Uterus (tissue), 4 donors: ENCODE results near the gene PEX6. TPM values are rescaled to one million over a fixed set of nuclear protein-coding genes. Genes with fewer than 3 reads are reported as not detected.

Experiments used
- DNase-seq, 2 donors: peaks; one replicate each; pipeline ENCODE4 v3.0.0-alpha.2; 2019 to 2020
- H3K27ac ChIP-seq, 2 donors: fragments of 200-600 bp; sonication (generic); 1 replicate in 1 of 2; 2 replicates in 1 of 2; pipeline ENCODE4 v1.5.1; 2016 to 2018
- H3K27me3 ChIP-seq, 2 donors: fragments of 200-600 bp; sonication (generic); one replicate each; pipeline ENCODE4 v1.5.1; 2018 to 2019; ENCODE audit warnings: control low read depth in 1 of 2
- H3K36me3 ChIP-seq, 2 donors: fragments of 200-600 bp; sonication (generic); one replicate each; pipeline ENCODE4 v1.5.1; 2019; ENCODE audit warnings: control low read depth in 1 of 2
- H3K4me1 ChIP-seq, 2 donors: fragments of 200-600 bp; sonication (generic); one replicate each; pipeline ENCODE4 v1.5.1; 2018 to 2019; ENCODE audit warnings: control low read depth in 1 of 2
- H3K4me3 ChIP-seq, 2 donors: fragments of 200-600 bp; sonication (generic); 1 replicate in 1 of 2; 2 replicates in 1 of 2; pipeline ENCODE4 v1.5.1; 2018 to 2019; ENCODE audit warnings: mild to moderate bottlenecking in 1 of 2
- H3K9me3 ChIP-seq, 2 donors: fragments of 200-600 bp; sonication (generic); one replicate each; pipeline ENCODE4 v1.5.1; 2019; ENCODE audit warnings: control low read depth in 1 of 2
- POLR2A ChIP-seq, 2 donors: fragments of 450-650 bp; IDR thresholded peaks; one replicate each; pipeline ENCODE4 v1.6.1; 2016; ENCODE audit warnings: antibody characterized with exemption in 2 of 2, mild to moderate bottlenecking in 1 of 2, moderate library complexity in 1 of 2
- intact Hi-C: fragments of 100-400 bp; cut with DNase I; formaldehyde crosslinking; loops from one replicate; pipeline ENCODE4 v1.15.1; 2023; ENCODE audit warnings: low total_unique reads
- total RNA-seq, 4 donors: library from RNA; depleted of rRNA in 3 of 4; stranded (reverse); fragments of >200 nt in 3 of 4; gene quantifications; one replicate each; pipeline versions ENCODE4 v1.1.0 to v1.2.4, GENCODE V29; 2014 to 2023
- TF ChIP-seq, protein P1 (sequence below), 4 experiments: fragments of 200-600 bp in 2 of 4; fragments of 450-650 bp in 2 of 4; sonication (generic) in 2 of 4; IDR thresholded peaks; one replicate each; pipeline ENCODE4 v1.5.1; 2016 to 2019; ENCODE audit warnings: antibody characterized with exemption in 4 of 4, mild to moderate bottlenecking in 2 of 4, moderate library complexity in 1 of 4
- donor health status: DM: yes; HTN: yes; CAD: no.

Gene PEX6
- total RNA-seq, 4 donors from 2014 or later = 19.2 to 38.2 (median 23.1) TPM

DNA sequence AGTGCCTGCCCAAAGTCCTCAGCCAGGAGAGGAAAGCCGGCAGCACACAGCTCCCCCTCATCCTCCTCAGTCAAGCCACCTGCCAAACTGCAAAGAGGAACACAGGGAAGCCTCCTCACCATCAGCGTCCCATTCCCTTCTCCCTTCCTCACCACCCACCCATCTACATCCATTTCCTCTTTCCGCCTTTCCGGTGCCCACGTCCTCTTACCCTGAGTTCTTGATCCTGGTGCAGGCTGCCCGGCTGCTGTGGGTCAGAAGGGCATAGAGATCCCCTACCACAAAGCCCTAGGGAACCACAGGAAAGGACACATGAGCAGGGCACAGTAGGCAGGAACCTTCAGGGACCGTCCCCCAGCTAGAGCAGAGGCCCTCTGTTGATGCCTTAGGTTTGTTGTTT is 12.4 kb downstream of the PEX6 start:
- Histone ChIP-seq H3K27ac (no peak overlapping the region), H3K4me3 (no peak overlapping the region), H3K36me3 (no peaks in the 10 kb centered on the region), H3K4me1 (no peaks in the 10 kb centered on the region), H3K9me3 (no peaks in the 10 kb centered on the region), H3K27me3 (no peaks in the 10 kb centered on the region)
- TF ChIP-seq, protein P1, sequence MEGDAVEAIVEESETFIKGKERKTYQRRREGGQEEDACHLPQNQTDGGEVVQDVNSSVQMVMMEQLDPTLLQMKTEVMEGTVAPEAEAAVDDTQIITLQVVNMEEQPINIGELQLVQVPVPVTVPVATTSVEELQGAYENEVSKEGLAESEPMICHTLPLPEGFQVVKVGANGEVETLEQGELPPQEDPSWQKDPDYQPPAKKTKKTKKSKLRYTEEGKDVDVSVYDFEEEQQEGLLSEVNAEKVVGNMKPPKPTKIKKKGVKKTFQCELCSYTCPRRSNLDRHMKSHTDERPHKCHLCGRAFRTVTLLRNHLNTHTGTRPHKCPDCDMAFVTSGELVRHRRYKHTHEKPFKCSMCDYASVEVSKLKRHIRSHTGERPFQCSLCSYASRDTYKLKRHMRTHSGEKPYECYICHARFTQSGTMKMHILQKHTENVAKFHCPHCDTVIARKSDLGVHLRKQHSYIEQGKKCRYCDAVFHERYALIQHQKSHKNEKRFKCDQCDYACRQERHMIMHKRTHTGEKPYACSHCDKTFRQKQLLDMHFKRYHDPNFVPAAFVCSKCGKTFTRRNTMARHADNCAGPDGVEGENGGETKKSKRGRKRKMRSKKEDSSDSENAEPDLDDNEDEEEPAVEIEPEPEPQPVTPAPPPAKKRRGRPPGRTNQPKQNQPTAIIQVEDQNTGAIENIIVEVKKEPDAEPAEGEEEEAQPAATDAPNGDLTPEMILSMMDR (IDR thresholded peaks at IDR 0.05) = no peak
- TF ChIP-seq POLR2A (IDR thresholded peaks at IDR 0.05) = no peak
- no peak for DNase-seq
- intact Hi-C loops = no loop called here

DNA sequence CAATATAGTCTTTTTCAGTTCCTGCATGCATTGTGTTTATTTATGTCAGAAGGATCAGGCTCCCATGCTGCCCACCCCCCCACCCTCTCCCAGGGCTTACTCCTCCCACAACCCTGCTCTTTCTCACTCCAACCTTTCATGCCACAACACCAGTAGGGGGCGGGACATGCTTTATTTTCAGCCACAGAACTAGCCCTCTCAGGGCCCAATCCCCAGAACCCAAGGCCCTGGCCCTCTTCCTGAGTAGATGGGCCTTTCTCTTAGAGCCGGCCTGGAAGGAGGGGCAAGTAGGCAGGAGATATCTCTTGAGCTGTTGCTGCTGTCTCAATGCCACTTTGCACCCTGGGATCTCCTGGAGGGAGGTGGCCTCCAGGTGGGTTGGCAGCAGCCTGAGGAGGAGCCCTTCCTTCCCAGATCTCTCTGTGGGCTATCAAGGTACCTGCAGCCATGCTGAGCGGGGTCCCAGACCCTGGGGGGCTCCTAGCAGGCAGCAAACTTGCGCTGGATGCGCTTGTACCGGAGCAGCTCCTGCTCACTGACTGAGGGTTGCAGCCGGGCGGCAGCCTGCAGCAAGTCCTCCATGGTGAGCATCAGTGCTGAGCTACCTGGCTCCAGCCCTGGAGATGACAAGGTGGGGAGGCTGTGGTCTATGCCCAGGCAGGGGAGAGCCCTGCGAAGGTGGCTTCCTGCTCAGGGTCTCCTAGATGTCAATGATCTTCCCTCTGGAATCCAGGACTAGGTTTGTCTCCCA is 15.0 kb downstream of the PEX6 start:
- DNase-seq = no peak
- intact Hi-C loops = no loop called here
- H3K36me3 ChIP-seq = no peaks in the 10 kb centered on the region
- H3K4me1 ChIP-seq = peaks cover 0 to 6% of the 10 kb centered on the region in 2 donors
- no peaks in the 10 kb centered on the region for H3K9me3 ChIP-seq
- H3K4me3 ChIP-seq = no peak overlapping the region
- H3K27me3 ChIP-seq = no peaks in the 10 kb centered on the region
- H3K27ac ChIP-seq = no peak overlapping the region
- TF ChIP-seq, protein P1 (IDR thresholded peaks at IDR 0.05) = no peak
- no peak for TF ChIP-seq POLR2A (IDR thresholded peaks at IDR 0.05)

DNA sequence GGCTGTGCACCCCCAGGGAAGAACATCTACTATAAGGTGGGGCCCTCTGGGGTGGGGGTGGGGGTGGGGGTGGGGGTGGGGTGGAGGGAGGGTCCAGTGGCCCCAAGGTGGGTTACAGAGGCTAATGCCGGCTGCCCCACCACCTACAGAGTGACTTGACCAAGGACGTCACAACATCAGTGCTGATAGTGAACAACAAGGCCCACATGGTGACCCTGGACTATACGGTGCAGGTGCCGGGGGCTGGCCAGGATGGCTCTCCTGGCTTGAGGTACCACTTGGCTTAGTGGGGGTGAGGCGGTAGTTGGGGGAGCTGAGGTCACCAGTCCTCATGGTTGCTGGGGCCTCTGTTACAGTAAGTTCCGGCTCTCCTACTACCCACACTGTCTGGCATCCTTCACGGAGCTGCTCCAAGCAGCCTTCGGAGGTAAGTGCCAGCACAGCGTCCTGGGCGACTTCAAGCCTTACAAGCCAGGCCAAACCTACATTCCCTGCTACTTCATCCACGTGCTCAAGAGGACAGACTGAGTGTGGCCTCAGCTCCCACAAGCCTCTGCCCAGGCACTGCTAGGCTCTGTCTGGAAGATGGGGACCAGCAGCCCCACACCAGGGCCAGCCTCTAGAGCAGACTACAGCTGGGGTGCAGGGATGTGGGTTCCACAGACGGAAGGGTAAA is 15.7 kb downstream of the PEX6 start:
- Histone ChIP-seq H3K27me3 (no peaks in the 10 kb centered on the region), H3K4me1 (peaks cover 0 to 6% of the 10 kb centered on the region in 2 donors), H3K4me3 (no peak overlapping the region), H3K27ac (no peak overlapping the region), H3K9me3 (no peaks in the 10 kb centered on the region), H3K36me3 (no peaks in the 10 kb centered on the region)
- intact Hi-C loops = no loop called here
- TF ChIP-seq POLR2A (IDR thresholded peaks at IDR 0.05) = no peak
- TF ChIP-seq, protein P1 (IDR thresholded peaks at IDR 0.05) = no peak
- DNase-seq = no peak

DNA sequence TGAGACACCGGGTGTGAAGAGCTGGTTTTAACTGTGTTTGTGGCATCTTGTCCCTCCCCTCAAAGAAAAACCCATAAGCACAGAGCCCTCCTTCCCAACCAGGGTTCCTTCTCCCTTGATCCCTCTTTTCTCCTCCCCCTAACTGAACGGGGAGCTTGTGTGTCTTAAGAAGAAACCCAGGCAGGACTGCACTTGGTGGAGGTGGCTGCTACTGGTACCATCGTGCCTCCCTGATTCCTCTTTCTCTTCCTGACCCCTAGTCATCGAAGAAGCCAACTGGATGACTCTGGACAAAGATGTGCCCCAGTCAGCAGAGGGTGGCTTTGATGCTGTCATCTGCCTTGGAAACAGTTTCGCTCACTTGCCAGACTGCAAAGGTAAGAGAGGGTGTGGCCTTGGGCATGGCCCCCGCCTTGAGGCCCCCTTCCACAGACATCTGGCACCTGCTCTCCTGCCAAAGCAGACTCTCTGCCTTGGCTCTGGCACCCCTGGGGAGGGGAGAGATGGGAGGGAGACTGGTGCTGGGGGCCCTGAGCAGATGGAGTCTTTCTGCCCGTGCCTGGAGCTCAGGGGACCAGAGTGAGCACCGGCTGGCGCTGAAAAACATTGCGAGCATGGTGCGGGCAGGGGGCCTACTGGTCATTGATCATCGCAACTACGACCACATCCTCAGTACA is 16.3 kb downstream of the PEX6 start:
- H3K4me3 ChIP-seq = no peak overlapping the region
- peaks cover 0 to 6% of the 10 kb centered on the region in 2 donors for H3K4me1 ChIP-seq
- H3K27ac ChIP-seq = no peak overlapping the region
- no peak for DNase-seq
- no peaks in the 10 kb centered on the region for H3K27me3 ChIP-seq
- no peaks in the 10 kb centered on the region for H3K9me3 ChIP-seq
- no peaks in the 10 kb centered on the region for H3K36me3 ChIP-seq
- intact Hi-C loops = no loop called here
- TF ChIP-seq, protein P1 (IDR thresholded peaks at IDR 0.05) = no peak
- TF ChIP-seq POLR2A (IDR thresholded peaks at IDR 0.05) = no peak

GRCh38 chr6:42962096-42962495 is 16.9 kb downstream of the PEX6 start:
- Histone ChIP-seq H3K27me3 (no peaks in the 10 kb centered on the region), H3K4me1 (peaks cover 0 to 6% of the 10 kb centered on the region in 2 donors), H3K4me3 (no peak overlapping the region), H3K27ac (no peak overlapping the region), H3K36me3 (no peaks in the 10 kb centered on the region), H3K9me3 (no peaks in the 10 kb centered on the region)
- intact Hi-C loops = no loop called here
- no peak for DNase-seq
- TF ChIP-seq, protein P1 (IDR thresholded peaks at IDR 0.05) = no peak
- no peak for TF ChIP-seq POLR2A (IDR thresholded peaks at IDR 0.05)
